Occipital lobe (tissue), 2 donors: ENCODE results near the gene RRAGB. TPM values are rescaled to one million over a fixed set of nuclear protein-coding genes. Genes with fewer than 3 reads are reported as not detected.
"Not testable (repeated sequence)": the region's sequence is repeated elsewhere in the genome, so short reads cannot be mapped to it uniquely, and the experiment has no call there.

Experiments used
- DNase-seq: peaks from one replicate; lab custom pipeline; 2025; lab: John Stamatoyannopoulos, UW
- total RNA-seq: library from RNA; depleted of rRNA; stranded (reverse); fragments of >200 nt; gene quantifications from one replicate; pipeline ENCODE4 v1.2.3, GENCODE V29; 2014

RRAGB gene
- total RNA-seq: 62.1 TPM

DNA sequence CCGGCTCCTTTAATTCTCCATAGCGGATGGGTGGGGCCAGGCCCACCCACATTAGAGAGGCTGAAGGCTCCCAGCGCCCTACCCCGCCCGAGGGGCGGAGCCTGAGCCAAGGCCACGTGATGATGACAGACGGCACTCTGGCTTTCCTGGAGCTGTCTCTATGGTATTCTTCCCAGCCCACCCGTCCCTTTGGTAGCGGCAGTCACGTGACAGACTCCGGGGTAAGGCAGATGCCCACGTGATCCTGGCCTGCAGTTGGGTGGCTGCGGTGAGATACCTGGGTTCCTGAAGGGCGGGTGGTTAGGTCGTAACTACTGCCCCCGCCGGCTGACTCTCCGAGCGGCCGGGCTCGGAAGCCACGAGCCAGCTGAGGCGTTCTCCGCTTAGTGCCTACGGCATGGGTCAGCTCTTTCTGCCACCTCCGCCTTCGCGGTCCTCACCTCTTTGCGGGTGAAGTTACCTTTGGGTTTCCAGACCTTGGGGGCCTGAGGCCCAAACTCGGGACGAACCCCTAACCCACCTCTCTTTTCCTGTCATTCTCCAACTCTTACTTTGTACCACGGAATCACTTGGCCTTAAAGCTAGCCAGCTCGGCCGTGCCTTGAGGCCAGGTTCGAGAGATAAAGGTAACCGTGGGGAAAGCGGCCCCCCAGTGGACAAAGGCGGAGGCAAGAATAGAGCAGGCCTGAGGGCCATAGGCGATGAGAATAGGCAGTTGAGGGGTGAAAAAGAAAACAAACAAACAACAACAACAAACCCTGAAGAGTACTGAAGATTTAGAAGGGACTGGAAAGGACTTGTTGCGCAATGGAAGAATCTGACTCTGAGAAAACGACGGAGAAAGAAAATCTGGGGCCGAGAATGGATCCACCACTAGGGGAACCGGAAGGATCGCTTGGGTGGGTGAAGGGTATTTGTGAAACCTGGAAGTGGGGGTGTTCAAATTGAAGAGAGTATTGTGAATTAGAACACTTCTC, at the start of gene RRAGB:
TSS of gene RRAGB (plus strand) at position 229 of the 977 bp plus-strand sequence. CDS start at position 808, 579 bp downstream.
- peak; percentile 93 for DNase-seq

DNA sequence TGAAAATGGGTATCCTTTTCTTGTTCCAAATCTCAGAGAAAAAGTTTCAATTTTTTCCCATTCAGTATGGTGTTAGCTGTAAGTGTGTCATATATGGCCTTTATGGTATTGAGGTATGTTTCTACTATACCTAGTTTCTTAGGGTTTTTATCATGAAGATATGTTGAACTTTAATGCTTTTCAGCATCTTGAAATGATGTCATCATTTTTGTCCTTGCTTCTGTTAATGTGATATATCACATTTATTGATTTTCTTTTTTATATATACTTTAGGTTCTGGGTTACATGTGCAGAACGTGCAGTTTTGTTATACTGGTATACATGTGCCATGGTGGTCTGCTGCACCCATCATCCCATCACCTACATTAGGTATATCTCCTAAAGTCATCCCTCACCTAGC, 49.5 kb upstream of the RRAGB start:
- DNase-seq: no peak

DNA sequence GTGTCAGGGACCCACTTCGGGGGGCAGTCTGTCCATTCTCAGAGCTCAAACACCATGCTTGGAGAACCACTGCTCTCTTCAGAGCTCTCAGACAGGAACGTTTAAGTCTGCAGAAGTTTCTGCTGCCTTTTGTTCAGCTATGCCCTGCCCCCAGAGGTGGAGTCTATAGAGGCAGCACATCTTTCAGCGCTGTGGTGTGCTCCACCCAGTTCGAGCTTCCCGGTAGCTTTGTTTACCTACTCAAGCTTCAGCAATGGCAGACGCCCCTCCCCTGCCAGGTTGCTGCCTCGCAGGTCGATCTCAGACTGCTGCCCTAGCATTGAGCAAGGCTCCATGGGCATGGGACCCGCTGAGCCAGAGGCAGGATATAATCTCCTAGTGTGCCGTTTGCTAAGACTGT, 29.0 kb upstream of the RRAGB start:
- not testable (repeated sequence) for DNase-seq

- no peak for DNase-seq
These were observed 22.1 kb upstream of the RRAGB start for GRCh38 chrX:55695227-55696018.

GRCh38 chrX:55697381-55697780, 20.2 kb upstream of the RRAGB start:
- DNase-seq: no peak

DNA sequence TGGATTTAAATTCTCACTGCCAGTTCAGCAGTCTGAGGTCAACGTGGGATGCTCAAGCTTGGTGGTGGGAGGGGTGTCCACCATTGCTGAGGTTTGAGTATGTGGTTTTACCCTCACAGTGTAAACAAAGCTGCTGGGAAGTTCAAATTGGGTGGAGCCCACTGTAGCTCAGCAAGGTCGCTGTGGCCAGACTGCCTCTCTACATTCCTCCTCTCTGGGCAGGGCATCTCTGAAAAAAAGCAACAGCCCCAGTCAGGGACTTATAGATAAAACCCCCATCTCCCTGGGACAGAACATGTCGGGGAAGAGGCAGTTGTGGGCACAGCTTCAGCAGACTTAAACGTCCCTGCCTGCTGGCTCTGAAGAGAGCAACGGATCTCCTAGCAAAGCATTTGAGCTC, 14.9 kb upstream of the RRAGB start:
- no peak for DNase-seq

DNA sequence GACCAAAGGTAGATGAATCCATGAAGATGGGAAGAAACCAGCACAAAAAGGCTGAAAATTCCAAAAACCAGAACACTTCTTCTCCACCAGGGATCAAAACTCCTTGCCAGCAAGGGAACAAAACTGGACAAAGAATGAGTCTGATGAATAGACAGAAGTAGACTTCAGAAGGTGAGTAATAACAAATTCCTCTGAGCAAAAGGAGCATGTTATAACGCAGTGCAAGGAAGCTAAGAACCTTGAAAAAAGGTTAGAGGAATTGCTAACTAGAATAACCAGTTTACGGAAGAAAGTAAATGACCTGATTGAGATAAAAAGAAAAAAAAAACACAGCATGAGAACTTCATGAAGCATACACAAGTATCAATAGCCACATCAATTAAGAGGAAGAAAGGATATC, 14.1 kb upstream of the RRAGB start:
- DNase-seq: not testable (repeated sequence)

GRCh38 chrX:55705066-55705465, 12.5 kb upstream of the RRAGB start:
- not testable (repeated sequence) for DNase-seq

DNA sequence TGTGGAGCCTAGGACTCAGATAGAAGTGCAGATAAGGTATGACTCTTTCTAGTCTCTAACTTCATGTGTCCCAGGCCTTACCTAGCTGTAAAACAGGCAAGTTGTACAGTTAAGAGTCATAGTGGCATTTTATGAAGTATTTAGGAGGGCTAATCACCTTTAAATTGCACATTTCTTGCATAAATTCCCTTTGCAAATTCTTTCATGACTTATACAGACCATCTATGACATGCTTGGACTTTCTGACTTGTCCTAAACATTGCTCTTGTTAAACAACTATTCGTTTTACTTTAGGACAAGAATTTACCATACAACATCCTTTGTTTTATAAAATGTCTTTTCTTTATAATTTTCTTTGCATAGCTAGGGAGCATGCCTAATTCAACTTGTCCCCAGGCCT, 7.8 kb upstream of the RRAGB start:
- no peak for DNase-seq

DNA sequence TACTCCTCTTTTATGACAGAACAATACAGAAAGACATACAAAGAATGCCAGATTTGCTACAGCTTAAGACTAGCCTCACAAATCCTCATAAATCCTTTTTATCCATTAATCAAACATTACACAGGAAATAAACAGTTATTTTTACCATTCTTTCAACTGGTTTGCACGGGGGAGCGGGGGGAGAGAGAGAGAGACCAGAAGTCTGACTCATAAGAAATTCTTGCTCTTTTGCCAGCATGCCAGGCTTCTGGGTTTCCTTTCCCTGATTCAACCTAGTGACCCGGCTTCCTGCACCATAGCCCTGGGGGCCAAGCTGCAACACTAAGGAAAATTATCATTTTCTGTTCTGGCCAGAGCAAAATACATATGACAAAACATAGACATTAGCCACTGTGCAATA, 6.8 kb upstream of the RRAGB start:
- DNase-seq: no peak

- DNase-seq: no peak
These were observed 3.9 kb upstream of the RRAGB start for GRCh38 chrX:55713631-55714030.

GRCh38 chrX:55714161-55714560, 3.4 kb upstream of the RRAGB start:
- DNase-seq: no peak

DNA sequence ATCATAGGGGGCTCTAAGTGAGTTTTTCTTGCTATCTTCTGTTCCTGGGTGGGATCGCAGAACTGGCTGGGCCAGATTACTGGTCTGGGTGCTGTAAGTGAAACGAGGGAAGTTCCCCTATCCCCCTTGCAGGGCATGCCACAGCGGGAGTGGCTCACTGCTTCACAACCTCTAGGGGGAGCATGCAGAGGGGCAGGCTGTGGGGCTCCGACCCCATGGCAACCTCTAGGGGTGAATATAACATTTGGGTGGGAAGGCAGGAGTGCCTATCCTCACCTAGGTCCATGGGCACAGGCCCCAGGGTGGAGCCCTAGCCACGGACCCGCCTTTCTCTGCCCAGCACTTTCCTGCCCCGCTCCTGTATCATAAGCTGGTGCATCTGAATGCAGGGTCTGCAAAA, 1.7 kb upstream of the RRAGB start:
- no peak for DNase-seq

DNA sequence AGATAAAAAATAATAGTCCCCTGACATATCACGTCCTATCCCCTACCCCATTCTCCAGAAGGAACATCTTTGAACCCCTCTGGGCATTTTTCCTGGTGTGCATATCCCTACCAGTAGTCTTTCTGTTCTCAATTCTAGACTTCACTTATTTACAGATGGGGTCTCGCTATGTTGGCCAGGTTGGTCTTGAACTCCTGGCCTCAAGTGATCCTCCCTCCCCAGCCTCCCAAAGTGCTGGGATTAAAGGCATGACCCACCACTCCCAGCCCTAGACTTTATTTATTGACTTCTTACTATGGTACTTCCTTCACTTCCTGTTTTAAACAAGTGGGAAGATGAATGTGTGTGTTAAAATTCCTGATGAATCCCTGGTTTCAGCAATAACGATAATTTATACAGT, 612 bp upstream of the RRAGB start:
- DNase-seq: no peak

DNA sequence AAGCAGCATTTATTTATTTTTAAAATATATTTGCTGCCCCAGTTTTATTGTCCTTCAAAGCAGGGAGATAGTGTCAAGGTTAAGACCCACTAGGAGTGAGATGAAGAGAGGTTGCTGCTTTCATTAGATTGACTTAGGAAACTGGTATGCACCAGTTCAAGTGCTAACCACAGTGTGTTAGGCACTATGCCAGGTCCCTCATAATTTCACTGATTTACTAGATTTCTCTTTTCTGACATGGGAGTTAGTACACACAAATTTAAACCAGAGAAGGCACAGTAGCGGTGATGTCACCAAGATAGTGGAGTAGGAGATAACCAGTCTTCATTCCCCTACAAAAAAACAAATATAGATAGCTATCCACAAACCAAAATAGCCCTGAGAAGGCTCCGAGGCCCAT, 14.3 kb downstream of the RRAGB start:
- no peak for DNase-seq

DNA sequence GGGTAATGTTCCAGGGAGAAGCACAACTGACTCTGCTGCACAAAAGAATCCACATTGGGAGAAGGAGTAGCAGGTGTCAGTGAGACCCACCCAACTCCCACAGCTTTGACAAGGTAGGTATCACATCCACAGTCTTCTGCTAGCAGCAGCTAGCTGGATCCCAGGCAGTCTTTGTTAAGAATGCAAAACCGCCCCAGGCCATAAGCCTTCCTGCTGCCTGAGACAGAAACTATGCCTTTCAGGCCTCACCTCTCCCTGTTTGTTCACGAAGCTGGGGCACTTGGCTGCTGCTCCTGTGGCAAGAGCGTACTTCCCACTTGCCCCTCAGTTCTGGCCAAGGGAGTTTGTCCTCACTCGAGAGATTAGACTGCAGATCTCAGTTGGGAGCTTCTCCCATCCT, 21.4 kb downstream of the RRAGB start:
- DNase-seq: no peak

GRCh38 chrX:55742649-55743048, 25.1 kb downstream of the RRAGB start:
- DNase-seq: no peak

- not testable (repeated sequence) for DNase-seq
These were observed 30.9 kb downstream of the RRAGB start for GRCh38 chrX:55748463-55748862.

GRCh38 chrX:55750256-55750655, 32.7 kb downstream of the RRAGB start:
- no peak for DNase-seq

DNA sequence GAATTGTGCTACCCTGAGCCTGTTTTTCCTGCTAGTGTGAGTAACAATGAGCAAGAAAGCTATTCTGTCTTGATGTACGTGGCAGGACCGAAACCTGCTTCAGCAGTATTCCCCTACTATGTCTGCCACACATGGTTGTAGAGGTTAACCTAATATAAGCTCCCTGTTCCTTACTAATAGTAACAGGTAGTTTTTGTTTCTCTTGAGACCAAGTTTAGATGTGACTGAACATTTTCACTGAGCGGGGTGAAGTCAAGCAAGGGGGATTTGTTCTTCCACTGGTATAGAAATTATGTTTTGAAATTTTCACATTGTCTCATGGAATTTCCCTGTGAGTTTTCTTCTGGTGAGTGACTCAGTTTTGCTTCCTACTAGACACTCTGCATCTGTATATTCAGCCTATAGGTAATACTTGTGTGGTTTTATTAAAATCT, 37.3 kb downstream of the RRAGB start:
- no peak for DNase-seq

DNA sequence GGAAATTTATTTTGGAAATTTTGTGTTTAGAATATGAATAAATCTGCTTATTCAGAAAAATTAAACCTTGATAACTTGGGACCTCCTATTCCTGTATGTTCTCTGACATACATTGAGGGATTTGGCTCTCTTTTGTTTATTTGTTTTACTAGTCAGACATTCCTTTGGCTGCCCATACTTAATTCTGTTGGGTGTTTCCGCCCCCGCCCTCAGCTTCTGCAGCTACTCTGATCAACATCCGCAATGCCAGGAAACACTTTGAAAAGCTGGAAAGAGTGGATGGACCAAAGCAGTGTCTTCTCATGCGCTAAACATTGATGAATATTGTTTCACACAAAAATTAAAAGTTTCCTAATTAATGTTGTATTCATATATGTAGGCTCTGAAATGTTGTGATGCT, 40.5 kb downstream of the RRAGB start:
- no peak for DNase-seq

DNA sequence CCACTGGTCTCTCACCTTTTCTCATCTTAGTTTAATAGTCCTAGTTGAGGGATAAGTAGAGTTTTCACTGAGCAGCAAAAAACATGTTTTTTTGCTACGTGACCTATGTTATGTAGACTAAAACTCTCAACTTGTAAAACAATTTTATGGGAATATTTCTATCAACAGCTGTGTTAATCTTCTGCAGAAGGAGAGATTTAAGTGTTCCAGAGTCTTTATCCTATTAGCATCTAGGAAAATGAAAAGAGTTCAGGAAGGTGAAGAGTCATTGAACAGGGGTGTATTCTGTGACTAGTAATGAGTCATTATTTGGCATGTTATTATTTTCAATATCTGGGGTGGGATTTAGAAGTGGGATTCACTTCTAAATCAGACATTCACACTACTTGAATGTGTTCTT, 41.9 kb downstream of the RRAGB start:
- no peak for DNase-seq
